Adrenal gland (tissue), 12 donors: ENCODE data around the gene IFT22. TPM values are rescaled to one million over a fixed set of nuclear protein-coding genes. Genes with fewer than 3 reads are reported as not detected.
"Not testable (repeated sequence)": the region's sequence is repeated elsewhere in the genome, so short reads cannot be mapped to it uniquely, and the experiment has no call there.

Experiments
- DNase-seq, 7 donors: peaks; one replicate each; pipeline ENCODE4 v3.0.0-alpha.2; 2019 to 2020
- H3K27ac ChIP-seq, 5 donors: fragments of 200-600 bp; sonication (generic) in 4 of 5; 1 replicate in 3 of 5; 2 replicates in 2 of 5; pipeline versions ENCODE4 v1.5.1 to v1.8.0; 2016 to 2020; ENCODE audit warnings: mild to moderate bottlenecking in 1 of 5
- H3K27me3 ChIP-seq: fragments of 200-600 bp; 2 replicates; pipeline ENCODE4 v1.8.0; 2021
- H3K36me3 ChIP-seq, 2 donors: fragments of 200-600 bp; replicated peaks in 1 of 2; 1 replicate in 1 of 2; 2 replicates in 1 of 2; pipeline versions ENCODE4 v1.5.1 to v1.8.0; 2018 to 2022
- H3K4me1 ChIP-seq, 2 donors: fragments of 200-600 bp; replicated peaks in 1 of 2; 1 replicate in 1 of 2; 2 replicates in 1 of 2; pipeline versions ENCODE4 v1.5.1 to v1.8.0; 2018 to 2021
- H3K4me3 ChIP-seq, 4 donors: fragments of 200-600 bp; sonication (generic) in 3 of 4; one replicate each; pipeline ENCODE4 v1.5.1; 2016 to 2018
- H3K9me3 ChIP-seq, 3 donors: fragments of 200-600 bp; sonication (generic) in 1 of 3; replicated peaks in 1 of 3; 1 replicate in 2 of 3; 2 replicates in 1 of 3; pipeline versions ENCODE4 v1.5.1 to v1.8.0; 2016 to 2021
- POLR2A ChIP-seq, 2 donors: fragments of 450-650 bp; IDR thresholded peaks; one replicate each; pipeline ENCODE4 v1.6.1; 2017; ENCODE audit warnings: antibody characterized with exemption in 2 of 2, mild to moderate bottlenecking in 2 of 2, moderate library complexity in 1 of 2
- WGBS, 4 donors: extraction: QIAGEN DNeasy Blood & Tissue Kit in 2 of 4; methylation state at CpG; one replicate each; pipeline versions ENCODE4 v1.1.5 to v1.1.7; 2013 to 2017; 5-methylcytosine and 5-hydroxymethylcytosine counted together
- intact Hi-C, 2 donors: fragments of 100-400 bp; cut with DNase I; formaldehyde crosslinking; loops; one replicate each; pipeline versions ENCODE4 v1.14.1 to v1.15.0; 2022 to 2023
- polyA plus RNA-seq, 3 donors: library from polyadenylated mRNA; stranded (reverse); fragments of 200-250 nt in 2 of 3; fragments of 350-450 nt in 1 of 3; fragmentation: Illumina TruSeq in 1 of 3; extraction: RNeasy Lipid Tissue Mini Kit (QIAGEN cat#74804) in 1 of 3; gene quantifications; one replicate each; pipeline ENCODE4 v1.2.3, GENCODE V29; 2013 to 2014
- total RNA-seq, 9 donors: library from RNA; depleted of rRNA in 4 of 9; stranded (reverse); fragments of >200 nt in 4 of 9; fragments of 120-200 nt in 1 of 9; fragmentation: NEBNext Ultra II Directional in 1 of 9; extraction: Animal tissue kit (Norgen Biotek cat#: 25700) in 1 of 9; gene quantifications; one replicate each; pipeline versions ENCODE4 v1.1.0 to v1.2.4, GENCODE V29; 2013 to 2023
- TF ChIP-seq, protein P1 (sequence below), 6 experiments: fragments of 450-650 bp in 4 of 6; fragments of 200-600 bp in 2 of 6; sonication (generic) in 1 of 6; IDR thresholded peaks; 1 replicate in 5 of 6; 2 replicates in 1 of 6; pipeline versions ENCODE4 v1.5.1 to v1.8.0; 2016 to 2021; ENCODE audit warnings: antibody characterized with exemption in 6 of 6, mild to moderate bottlenecking in 2 of 6, moderate library complexity in 1 of 6
- donor health status: healthy with polysubstance abuse.
- donor health status: Bipolar disorder and iron deficiency.
- donor health status: DM: yes; HTN: yes; CAD: no.
- donor health status: DM: no; HTN: no; CAD: no.
- donor health status: DM: no; HTN: no; CAD: no.
- donor health status: DM: yes; HTN: yes; CAD: no.

IFT22 gene
- total and polyA plus RNA-seq, 12 donors: 14.7 to 72.2 (median 32.8) TPM

DNA sequence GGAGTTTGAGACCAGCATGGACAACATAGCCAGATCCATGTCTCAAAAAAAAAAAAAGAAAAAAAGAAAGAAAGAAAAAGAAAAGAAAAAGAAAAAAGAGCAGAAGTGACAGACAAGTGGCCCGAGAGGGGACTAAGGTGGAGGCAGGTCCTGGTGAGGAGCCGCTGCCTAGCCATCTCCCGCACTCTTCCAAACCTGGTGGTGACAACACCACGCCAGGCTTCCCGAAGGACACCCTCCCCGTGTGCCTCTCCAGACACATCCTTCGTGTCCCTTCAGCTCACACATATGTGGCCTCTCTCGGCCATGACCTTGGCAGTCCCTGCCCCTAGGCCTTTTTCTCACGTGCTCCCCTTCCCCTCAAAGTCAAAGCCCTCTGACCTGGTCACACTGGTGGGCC, 36.4 kb downstream of the IFT22 start:
- no peak for TF ChIP-seq POLR2A (IDR thresholded peaks at IDR 0.05)
- TF ChIP-seq, protein P1, sequence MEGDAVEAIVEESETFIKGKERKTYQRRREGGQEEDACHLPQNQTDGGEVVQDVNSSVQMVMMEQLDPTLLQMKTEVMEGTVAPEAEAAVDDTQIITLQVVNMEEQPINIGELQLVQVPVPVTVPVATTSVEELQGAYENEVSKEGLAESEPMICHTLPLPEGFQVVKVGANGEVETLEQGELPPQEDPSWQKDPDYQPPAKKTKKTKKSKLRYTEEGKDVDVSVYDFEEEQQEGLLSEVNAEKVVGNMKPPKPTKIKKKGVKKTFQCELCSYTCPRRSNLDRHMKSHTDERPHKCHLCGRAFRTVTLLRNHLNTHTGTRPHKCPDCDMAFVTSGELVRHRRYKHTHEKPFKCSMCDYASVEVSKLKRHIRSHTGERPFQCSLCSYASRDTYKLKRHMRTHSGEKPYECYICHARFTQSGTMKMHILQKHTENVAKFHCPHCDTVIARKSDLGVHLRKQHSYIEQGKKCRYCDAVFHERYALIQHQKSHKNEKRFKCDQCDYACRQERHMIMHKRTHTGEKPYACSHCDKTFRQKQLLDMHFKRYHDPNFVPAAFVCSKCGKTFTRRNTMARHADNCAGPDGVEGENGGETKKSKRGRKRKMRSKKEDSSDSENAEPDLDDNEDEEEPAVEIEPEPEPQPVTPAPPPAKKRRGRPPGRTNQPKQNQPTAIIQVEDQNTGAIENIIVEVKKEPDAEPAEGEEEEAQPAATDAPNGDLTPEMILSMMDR (IDR thresholded peaks at IDR 0.05): no peak
- WGBS, 4 donors: 61 to 69% (median 67%) methylated on average over 9 of the region's 9 CpGs
- intact Hi-C loops: loop anchor here in 1 of 2 donors (10.0 kb wide), 1 partner anchor 390 kb away; the partner anchor contains the start of gene ACHE

GRCh38 chr7:101280912-101281311, 40.7 kb downstream of the IFT22 start:
- not testable (repeated sequence) for H3K36me3 ChIP-seq

More for the DNA sequence above, 36.4 kb downstream of the IFT22 start:
- no peaks in the 10 kb centered on the region for H3K9me3 ChIP-seq
- no peak for DNase-seq
- no peaks in the 10 kb centered on the region for H3K4me1 ChIP-seq
- no peak overlapping the region for H3K4me3 ChIP-seq
- no peak overlapping the region for H3K27ac ChIP-seq
- no peaks in the 10 kb centered on the region for H3K27me3 ChIP-seq
- no peaks in the 10 kb centered on the region for H3K36me3 ChIP-seq

DNA sequence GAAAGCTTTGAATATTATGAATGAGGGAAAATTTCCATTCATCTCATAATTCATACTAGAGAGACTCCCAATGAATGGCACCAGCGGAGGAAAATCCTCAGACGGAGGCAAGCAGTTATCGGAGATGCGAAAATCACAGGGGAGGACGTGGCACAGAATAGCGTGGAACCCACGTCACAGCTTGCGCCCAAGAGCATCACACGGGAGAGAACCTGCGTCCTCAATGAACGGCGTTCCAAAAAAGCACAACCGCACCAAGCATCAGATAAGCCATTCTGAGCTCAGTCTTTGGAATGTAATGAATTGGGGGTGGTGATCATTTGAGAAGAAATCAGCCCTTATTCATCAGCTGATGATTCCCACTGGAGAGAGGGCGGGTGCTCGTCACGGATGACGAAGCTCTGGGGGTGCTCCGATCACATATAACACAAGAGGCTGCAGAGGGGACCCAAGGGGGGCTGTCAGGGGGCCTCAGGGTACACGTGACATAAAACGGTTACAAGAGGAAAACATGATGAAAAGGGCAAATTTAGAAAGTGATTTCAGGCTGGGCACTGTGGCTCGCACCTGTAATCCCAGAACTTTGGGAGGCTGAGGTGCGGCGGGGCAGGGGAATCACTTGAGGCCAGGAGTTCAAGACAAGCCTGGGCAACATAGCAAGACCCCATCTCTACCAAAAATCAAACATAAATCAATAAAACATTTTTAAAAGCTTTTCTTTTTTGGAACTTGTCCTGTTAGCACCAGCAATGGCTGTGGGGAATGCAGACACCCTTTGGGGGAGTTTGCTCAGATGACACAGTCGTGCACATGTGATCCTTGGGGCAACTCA, 42.9 kb downstream of the IFT22 start:
- 76 to 81% (median 80%) methylated on average over 24 of the region's 24 CpGs for WGBS, 4 donors
- H3K9me3 ChIP-seq: no peaks in the 10 kb centered on the region
- H3K27ac ChIP-seq: no peak overlapping the region
- H3K27me3 ChIP-seq: no peaks in the 10 kb centered on the region
- TF ChIP-seq, protein P1 (IDR thresholded peaks at IDR 0.05): no peak
- TF ChIP-seq POLR2A (IDR thresholded peaks at IDR 0.05): no peak
- DNase-seq: no peak
- H3K4me3 ChIP-seq: no peak overlapping the region
- intact Hi-C loops: no loop called here
- H3K36me3 ChIP-seq: no peaks in the 10 kb centered on the region
- no peaks in the 10 kb centered on the region for H3K4me1 ChIP-seq

More at GRCh38 chr7:101280912-101281311, 40.7 kb downstream of the IFT22 start:
- H3K27ac ChIP-seq, H3K4me1 ChIP-seq, DNase-seq, H3K27me3 ChIP-seq, H3K9me3 ChIP-seq, H3K4me3 ChIP-seq: not testable (repeated sequence)
- intact Hi-C loops: loop anchor here in 1 of 2 donors (5.0 to 10.0 kb wide), 2 partner anchors 134 to 386 kb away; partner anchors contain the start of gene ACHE
- WGBS, 4 donors: 69 to 89% (median 83%) methylated on average over 7 to 8 of the region's 8 CpGs

DNA sequence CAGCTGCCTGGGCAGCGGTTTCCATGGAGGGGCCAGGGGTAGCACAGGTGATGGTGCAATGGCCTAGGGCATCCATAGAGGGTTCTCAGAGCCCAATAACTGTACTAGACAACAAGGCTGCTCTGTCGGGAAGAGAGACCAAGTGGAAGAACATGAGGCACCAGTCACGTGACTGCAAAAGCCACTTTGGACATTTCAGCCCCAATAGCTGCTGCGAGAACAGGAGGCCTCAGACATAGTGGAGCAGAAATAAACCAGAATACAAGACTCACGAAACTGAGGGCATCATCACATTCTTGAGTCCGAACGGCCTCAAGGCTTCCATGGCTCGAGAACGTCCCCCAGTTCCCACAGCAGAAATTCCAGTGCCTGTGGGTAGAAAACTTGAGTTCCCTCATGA, 44.5 kb downstream of the IFT22 start:
- H3K27ac ChIP-seq: no peak overlapping the region
- 71 to 77% (median 75%) methylated on average over 9 of the region's 9 CpGs for WGBS, 4 donors
- intact Hi-C loops: no loop called here
- TF ChIP-seq, protein P1 (IDR thresholded peaks at IDR 0.05): no peak
- no peak for TF ChIP-seq POLR2A (IDR thresholded peaks at IDR 0.05)
- H3K9me3 ChIP-seq: no peaks in the 10 kb centered on the region
- H3K4me1 ChIP-seq: no peaks in the 10 kb centered on the region
- DNase-seq: no peak
- H3K27me3 ChIP-seq: no peaks in the 10 kb centered on the region
- no peaks in the 10 kb centered on the region for H3K36me3 ChIP-seq
- no peak overlapping the region for H3K4me3 ChIP-seq
